Measurements from ENCODE around the gene RBBP8NL.
A peak's percentile ranks its signal among the peaks of the same experiment; 100 is the strongest.

Gene RBBP8NL

GRCh38 chr20:62463651-62464424, 36.5 kb upstream of the RBBP8NL start:
- Mint-ChIP-seq H3K27me3 (ENCODE audit: low read depth, poor library complexity) (peaks cover 2% of the 10 kb centered on the region), H3K9me3 (no peaks in the 10 kb centered on the region), H3K36me3 (ENCODE audit: low read depth) (no peaks in the 10 kb centered on the region), H3K4me3 (no peak overlapping the region), H3K27ac (peak overlapping the region; percentile 51), H3K4me1 (peaks cover 40% of the 10 kb centered on the region)
- DNase-seq = no peak
- no peak for TF ChIP-seq CTCF (IDR thresholded peaks at IDR 0.05)

GRCh38 chr20:62462976-62463592, 35.7 kb upstream of the RBBP8NL start:
- H3K27ac Mint-ChIP-seq = peak overlapping the region; percentile 51
- TF ChIP-seq CTCF (IDR thresholded peaks at IDR 0.05) = no peak
- no peaks in the 10 kb centered on the region for H3K27me3 Mint-ChIP-seq (ENCODE audit: low read depth, poor library complexity)
- H3K36me3 Mint-ChIP-seq (ENCODE audit: low read depth) = no peaks in the 10 kb centered on the region
- H3K4me3 Mint-ChIP-seq = no peak overlapping the region
- DNase-seq = no peak
- peaks cover 46% of the 10 kb centered on the region for H3K4me1 Mint-ChIP-seq
- no peaks in the 10 kb centered on the region for H3K9me3 Mint-ChIP-seq

- Mint-ChIP-seq H3K4me1 (peaks cover 53% of the 10 kb centered on the region), H3K27me3 (ENCODE audit: low read depth, poor library complexity) (no peaks in the 10 kb centered on the region), H3K4me3 (no peak overlapping the region), H3K27ac (no peak overlapping the region), H3K9me3 (no peaks in the 10 kb centered on the region), H3K36me3 (ENCODE audit: low read depth) (no peaks in the 10 kb centered on the region)
- no peak for TF ChIP-seq CTCF (IDR thresholded peaks at IDR 0.05)
- DNase-seq = no peak
These were observed 34.5 kb upstream of the RBBP8NL start for GRCh38 chr20:62461834-62462233.

GRCh38 chr20:62461157-62461556, 33.8 kb upstream of the RBBP8NL start:
- Mint-ChIP-seq H3K36me3 (ENCODE audit: low read depth) (no peaks in the 10 kb centered on the region), H3K4me3 (no peak overlapping the region), H3K27me3 (ENCODE audit: low read depth, poor library complexity) (no peaks in the 10 kb centered on the region), H3K27ac (no peak overlapping the region), H3K9me3 (no peaks in the 10 kb centered on the region), H3K4me1 (peaks cover 59% of the 10 kb centered on the region)
- TF ChIP-seq CTCF (IDR thresholded peaks at IDR 0.05) = no peak
- DNase-seq = no peak

GRCh38 chr20:62460678-62461077, 33.3 kb upstream of the RBBP8NL start:
- peak overlapping the region; percentile 29 for H3K27ac Mint-ChIP-seq
- peaks cover 62% of the 10 kb centered on the region for H3K4me1 Mint-ChIP-seq
- peak; percentile 49 for DNase-seq
- no peak for TF ChIP-seq CTCF (IDR thresholded peaks at IDR 0.05)
- H3K36me3 Mint-ChIP-seq (ENCODE audit: low read depth) = no peaks in the 10 kb centered on the region
- no peaks in the 10 kb centered on the region for H3K27me3 Mint-ChIP-seq (ENCODE audit: low read depth, poor library complexity)
- no peaks in the 10 kb centered on the region for H3K9me3 Mint-ChIP-seq
- peak overlapping the region; percentile 25 for H3K4me3 Mint-ChIP-seq

- H3K4me3 Mint-ChIP-seq = no peak overlapping the region
- H3K27ac Mint-ChIP-seq = no peak overlapping the region
- H3K9me3 Mint-ChIP-seq = no peaks in the 10 kb centered on the region
- H3K27me3 Mint-ChIP-seq (ENCODE audit: low read depth, poor library complexity) = no peaks in the 10 kb centered on the region
- H3K4me1 Mint-ChIP-seq = peaks cover 74% of the 10 kb centered on the region
- no peak for DNase-seq
- TF ChIP-seq CTCF (IDR thresholded peaks at IDR 0.05) = no peak
- no peaks in the 10 kb centered on the region for H3K36me3 Mint-ChIP-seq (ENCODE audit: low read depth)
These were observed 32.1 kb upstream of the RBBP8NL start for GRCh38 chr20:62459488-62459887.

Measured in nephron progenitor cell (in vitro differentiated cells).